ENCODE measurements around the gene GFM1. TPM values are rescaled to one million over a fixed set of nuclear protein-coding genes. Genes with fewer than 3 reads are reported as not detected.

The GFM1 gene
- total RNA-seq (2014; rRNA removed; shearing (Covaris generic)): 71.5 and 76.5 TPM in 2 replicates
- 45.9 and 69.0 TPM in 2 replicates for polyA plus RNA-seq (2015; cell fraction: cytosol; rRNA removed)
- 44.2 and 53.6 TPM in 2 replicates for polyA plus RNA-seq (2015; cell fraction: nucleus; rRNA removed)

DNA sequence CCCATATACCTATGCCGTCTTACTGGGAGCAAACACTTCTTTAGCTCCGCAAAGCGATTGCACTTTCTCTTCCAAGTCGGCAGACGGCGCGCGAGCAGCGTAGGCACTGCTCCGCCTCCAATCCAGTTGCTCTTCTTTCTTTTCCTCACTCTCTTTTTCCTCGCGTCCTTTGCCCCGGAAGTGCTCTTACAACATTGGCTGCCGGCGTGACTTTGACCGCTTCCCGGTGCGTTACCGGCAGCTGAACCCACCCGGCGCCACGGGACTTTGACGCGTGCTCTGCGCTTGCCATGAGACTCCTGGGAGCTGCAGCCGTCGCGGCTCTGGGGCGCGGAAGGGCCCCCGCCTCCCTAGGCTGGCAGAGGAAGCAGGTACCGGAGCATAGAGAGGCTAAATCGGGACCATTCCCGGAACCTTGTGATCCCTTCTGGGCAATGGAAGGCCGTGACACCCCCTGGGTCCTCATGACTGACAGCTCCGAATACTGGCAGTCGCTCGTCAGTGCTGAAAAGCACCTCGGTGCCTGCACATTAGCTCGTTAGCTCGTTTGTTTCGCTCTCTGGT is at the start of gene GFM1:
GFM1 (plus strand) TSS at position 183 of the 564 bp plus-strand sequence; CDS start at position 291, 108 bp downstream.
- peak; percentile 98 for DNase-seq (ENCODE audit: low read depth, low spot score)
- in situ Hi-C loops (cut with HindIII; ENCODE audit: low pct_unique_long_range_greater_than_20kb, low sequenced_read_pairs): no loop called here

DNA sequence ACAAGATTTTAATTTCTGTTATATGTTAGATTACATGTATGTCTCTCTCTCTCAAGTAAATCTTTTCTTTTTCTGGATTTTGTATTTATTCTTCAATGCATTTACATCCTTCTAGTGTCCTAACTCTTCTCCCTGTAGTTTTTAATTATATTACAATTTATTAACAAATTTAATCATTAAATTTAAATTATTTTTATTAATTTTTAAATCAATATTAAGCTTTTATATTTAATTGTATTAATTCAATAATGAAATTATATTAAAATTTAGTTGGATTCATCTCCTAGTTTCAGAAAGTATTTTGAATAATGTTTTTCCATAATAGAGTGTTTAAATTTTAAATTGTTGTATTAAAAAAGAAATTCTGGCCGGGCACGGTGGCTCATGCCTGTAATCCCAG is 43.5 kb upstream of the GFM1 start:
- in situ Hi-C loops (cut with HindIII; ENCODE audit: low pct_unique_long_range_greater_than_20kb, low sequenced_read_pairs): no loop called here

DNA sequence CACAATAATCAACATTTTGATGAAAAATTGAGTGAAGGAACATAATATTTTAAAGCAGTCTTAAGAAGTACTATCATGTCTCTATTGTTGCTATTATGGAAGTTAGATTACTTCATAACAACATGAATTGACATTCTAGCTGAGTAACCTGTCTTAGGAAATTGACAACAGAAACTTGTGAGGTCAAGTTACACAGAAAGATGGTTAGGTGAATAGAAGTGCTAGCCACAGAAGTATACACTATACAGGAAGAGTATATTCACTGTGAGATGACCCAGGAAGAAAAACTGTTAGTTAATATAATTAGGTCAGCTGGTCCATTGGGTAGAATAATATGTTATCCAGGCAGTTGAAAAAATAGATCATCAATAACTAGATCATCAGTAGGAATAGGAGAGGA is 42.1 kb upstream of the GFM1 start:
- in situ Hi-C loops (cut with HindIII; ENCODE audit: low pct_unique_long_range_greater_than_20kb, low sequenced_read_pairs): no loop called here
- no peak for DNase-seq (ENCODE audit: low read depth, low spot score)

More for the DNA sequence above, 43.5 kb upstream of the GFM1 start:
- no peak for DNase-seq (ENCODE audit: low read depth, low spot score)

DNA sequence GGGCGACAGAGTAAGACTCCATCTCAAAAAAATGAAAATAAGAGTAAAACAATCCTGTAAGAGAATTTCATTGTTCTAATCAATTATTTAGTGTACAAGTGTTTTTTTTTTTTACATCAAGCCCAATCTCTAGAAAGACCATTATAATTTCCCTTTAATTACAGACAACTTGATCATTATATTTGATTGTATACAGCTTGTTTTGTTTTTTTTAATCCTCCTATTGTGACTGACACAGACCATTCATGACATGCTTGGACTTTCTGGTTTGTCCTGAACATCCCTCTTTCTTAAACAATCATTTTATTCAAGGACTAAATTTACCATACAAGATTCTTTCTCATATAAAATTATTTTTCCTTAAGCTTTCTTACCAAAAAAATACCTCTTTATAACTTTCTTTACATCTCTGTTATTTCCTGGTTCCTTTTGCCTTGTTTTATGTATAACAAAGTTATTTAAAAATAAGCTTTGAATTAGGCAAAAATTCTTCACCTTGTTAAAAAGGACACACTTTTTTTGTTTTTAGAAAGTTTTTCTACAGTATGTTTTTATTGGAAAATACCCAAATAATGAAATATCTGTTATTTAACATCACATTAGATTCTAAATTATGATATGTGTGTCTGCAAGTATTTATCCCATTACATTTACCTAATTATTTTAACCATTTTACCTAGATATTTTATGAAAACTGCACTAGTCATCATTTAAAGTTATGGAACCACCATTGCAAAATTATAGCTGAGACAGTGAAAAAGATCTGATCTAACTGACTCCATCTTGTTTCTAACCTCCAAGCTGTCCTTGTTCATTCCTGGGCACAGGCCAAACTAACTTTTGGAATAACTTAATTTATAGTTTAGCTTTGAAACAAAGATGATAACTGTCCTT is 26.1 kb upstream of the GFM1 start:
- in situ Hi-C loops (cut with HindIII; ENCODE audit: low pct_unique_long_range_greater_than_20kb, low sequenced_read_pairs): no loop called here
- DNase-seq (ENCODE audit: low read depth, low spot score): no peak

DNA sequence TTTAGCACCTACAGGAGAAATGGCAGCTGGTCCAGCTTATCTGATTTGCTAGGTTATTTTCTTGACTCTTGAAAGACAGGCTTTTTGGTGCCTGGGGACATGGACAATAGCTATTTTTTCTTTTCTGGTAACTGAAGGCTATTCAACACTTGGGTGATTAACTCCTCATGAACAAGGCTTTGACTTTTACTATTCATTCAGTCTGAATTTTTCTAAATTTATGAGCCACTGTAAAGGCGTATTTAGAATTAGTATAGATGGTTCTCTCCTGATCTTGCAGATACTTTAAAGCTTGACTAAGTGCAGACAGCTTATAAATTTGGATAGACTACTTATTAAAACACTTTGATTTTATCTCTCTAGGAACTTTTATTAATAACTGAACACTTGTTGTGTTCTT is 18.4 kb upstream of the GFM1 start:
- in situ Hi-C loops (cut with HindIII; ENCODE audit: low pct_unique_long_range_greater_than_20kb, low sequenced_read_pairs): no loop called here

DNA sequence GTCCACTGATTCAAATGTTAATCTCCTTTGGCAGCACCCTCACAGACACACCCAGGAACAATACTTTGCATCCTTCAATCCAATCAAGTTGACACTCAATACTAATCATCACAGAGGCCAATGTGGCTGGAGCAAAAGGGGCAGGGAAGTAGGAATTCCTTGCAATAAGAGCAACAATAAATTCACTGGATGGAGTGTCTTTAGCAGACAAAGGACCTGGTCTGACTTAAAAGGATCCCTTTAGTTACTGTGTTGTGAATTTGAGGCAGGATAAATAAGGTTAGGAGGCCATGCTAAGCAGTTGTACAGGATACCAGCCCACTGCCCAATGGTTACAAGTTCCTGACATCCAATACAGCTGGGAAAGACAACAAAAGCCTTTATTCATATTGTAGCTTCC is 12.3 kb upstream of the GFM1 start:
- in situ Hi-C loops (cut with HindIII; ENCODE audit: low pct_unique_long_range_greater_than_20kb, low sequenced_read_pairs): no loop called here
- DNase-seq (ENCODE audit: low read depth, low spot score): no peak

More for the DNA sequence above, 18.4 kb upstream of the GFM1 start:
- DNase-seq (ENCODE audit: low read depth, low spot score): no peak

DNA sequence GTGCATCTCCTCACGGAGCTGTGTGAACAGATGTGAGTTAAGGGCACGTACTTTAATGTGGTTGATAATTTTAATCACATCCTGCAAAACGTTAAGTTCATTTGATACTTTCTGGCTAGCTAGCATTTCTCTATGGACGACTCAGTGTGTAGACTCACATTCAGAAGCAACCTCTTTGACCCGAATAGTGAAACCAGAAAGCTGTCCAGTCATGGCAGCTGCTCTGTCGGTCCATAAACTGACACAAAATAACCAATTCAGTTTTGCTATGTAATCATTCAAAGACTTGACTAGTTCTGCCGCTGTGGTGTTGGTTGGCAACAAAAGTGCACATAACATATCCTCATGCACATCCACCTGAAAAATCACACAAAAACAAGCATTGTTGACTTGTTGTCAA is 3.7 kb upstream of the GFM1 start:
- in situ Hi-C loops (cut with HindIII; ENCODE audit: low pct_unique_long_range_greater_than_20kb, low sequenced_read_pairs): no loop called here
- no peak for DNase-seq (ENCODE audit: low read depth, low spot score)

DNA sequence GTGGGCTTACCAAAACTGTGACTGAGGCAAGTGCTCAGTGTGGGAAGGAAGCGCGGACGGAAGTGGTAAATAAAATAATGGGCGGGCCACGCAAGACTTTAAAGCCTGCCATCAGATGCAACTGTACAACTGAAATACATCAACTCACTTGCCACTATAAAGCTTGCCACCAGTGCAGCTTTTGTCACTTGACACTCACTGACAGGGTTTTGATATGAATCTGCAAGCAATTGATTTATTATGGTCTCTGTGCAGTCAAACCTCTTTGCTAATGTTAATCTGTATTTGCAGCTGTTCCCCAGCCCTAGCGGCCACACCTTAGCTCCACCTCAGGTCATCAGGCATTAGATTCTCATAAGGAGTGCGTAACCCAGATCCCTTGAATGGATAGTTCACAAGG is 2.3 kb upstream of the GFM1 start:
- DNase-seq (ENCODE audit: low read depth, low spot score): no peak
- in situ Hi-C loops (cut with HindIII; ENCODE audit: low pct_unique_long_range_greater_than_20kb, low sequenced_read_pairs): no loop called here

DNA sequence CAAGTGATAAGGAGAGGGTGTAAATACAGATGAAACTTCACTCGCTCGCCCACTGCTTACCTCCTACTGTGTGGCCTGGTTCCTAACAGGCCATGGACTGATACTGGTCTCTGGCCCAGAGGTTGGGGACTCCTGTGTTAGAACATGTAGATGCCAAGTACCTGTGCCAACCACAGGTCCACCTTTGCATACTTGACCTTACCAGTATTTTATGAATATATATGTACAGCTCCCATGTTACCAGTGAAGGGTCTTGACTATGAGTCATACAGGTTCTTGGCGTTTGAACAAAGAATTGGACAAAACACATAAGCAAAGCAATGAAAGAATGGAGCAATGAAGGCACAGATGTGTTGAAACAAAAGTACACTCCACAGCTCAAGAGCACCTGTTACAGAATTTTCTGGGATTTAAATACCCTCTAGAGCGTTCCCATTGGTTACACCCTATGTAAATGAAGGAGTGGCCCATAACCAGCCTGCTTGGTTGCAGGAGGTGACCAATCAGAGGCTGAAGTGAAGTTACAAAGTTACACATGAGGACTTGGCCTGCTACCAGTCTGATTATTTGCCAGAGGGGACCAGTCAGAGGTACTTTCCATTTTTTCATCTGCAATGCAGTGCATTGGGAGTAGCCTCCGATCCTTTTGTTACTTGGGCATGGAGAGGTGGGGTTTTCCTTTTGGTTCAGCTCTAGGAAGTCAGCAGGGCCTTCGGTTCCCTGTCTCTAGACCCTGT is 1.7 kb upstream of the GFM1 start:
- in situ Hi-C loops (cut with HindIII; ENCODE audit: low pct_unique_long_range_greater_than_20kb, low sequenced_read_pairs): no loop called here
- no peak for DNase-seq (ENCODE audit: low read depth, low spot score)

DNA sequence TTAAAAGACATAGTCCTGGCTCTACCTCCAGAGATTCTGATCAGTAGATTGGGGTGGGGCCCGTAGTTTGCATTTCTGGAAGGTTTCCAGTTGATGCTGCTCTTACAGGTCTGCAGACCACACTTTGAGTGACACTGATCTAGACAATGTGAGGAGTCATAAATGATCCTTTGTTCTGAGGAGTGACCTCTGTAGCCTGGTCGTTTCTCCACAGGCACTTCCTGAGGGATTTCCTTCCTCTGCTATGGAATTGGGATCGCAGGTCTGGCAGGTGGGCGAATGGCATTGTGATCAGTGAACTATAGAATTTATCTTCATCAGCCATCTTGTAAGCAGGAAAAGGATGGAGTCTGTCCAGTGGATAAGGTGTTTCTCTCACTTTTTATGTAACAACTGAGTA is 5.5 kb downstream of the GFM1 start:
- no peak for DNase-seq (ENCODE audit: low read depth, low spot score)
- in situ Hi-C loops (cut with HindIII; ENCODE audit: low pct_unique_long_range_greater_than_20kb, low sequenced_read_pairs): no loop called here

DNA sequence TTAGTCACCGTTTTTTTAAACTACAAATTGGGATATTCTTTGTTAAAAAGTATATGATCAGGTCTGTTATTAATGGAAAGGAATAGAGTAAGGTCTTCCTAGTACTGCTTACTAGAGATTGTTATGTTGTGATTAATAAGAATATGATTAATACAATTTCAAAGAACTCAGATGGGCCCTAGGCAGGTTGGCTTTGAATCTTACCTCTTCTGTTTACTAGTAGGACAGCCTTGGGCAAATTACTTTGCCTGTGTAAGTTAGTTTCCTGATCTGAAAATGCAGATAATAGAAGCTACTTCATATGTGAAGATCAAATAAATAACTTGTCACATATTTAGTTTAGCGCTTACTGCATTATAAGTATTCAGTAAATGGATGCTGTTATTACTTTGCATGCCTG is 6.9 kb downstream of the GFM1 start:
- DNase-seq (ENCODE audit: low read depth, low spot score): no peak
- in situ Hi-C loops (cut with HindIII; ENCODE audit: low pct_unique_long_range_greater_than_20kb, low sequenced_read_pairs): no loop called here

DNA sequence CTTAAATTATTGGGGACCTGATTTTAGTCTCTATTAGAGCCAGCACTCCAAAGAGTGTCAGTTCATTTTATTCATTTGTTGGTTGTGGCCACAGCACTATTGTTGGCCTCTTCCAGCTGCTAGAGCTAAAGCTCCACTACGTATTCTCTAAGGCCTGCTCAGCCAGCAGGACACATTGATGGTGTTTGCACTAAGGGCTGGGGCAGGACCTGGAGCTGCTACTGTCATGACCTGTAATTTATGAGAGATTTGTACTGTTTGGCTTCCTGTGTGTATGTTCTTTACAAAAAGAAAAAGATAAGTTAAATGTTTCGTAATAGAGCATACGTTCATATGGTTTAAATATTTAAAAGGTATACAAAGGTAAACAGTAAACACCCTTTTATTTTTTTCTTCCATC is 8.1 kb downstream of the GFM1 start:
- DNase-seq (ENCODE audit: low read depth, low spot score): no peak
- in situ Hi-C loops (cut with HindIII; ENCODE audit: low pct_unique_long_range_greater_than_20kb, low sequenced_read_pairs): no loop called here

DNA sequence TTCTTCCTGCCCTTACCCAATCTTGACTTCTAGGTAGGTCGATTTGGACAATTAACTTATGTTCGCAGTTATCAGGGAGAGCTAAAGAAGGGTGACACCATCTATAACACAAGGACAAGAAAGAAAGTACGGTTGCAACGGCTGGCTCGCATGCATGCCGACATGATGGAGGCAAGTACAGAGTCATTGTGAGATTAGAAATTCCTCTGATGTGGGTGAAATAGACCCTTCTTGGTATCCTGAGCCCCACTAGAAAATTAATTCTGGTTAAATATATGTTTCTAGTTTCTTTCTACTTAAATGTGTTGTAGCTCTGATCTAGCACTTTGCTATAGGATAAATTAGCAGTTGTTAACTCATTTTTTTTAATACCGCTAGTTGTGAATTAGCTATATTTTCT is 14.6 kb downstream of the GFM1 start:
- in situ Hi-C loops (cut with HindIII; ENCODE audit: low pct_unique_long_range_greater_than_20kb, low sequenced_read_pairs): no loop called here
- no peak for DNase-seq (ENCODE audit: low read depth, low spot score)

DNA sequence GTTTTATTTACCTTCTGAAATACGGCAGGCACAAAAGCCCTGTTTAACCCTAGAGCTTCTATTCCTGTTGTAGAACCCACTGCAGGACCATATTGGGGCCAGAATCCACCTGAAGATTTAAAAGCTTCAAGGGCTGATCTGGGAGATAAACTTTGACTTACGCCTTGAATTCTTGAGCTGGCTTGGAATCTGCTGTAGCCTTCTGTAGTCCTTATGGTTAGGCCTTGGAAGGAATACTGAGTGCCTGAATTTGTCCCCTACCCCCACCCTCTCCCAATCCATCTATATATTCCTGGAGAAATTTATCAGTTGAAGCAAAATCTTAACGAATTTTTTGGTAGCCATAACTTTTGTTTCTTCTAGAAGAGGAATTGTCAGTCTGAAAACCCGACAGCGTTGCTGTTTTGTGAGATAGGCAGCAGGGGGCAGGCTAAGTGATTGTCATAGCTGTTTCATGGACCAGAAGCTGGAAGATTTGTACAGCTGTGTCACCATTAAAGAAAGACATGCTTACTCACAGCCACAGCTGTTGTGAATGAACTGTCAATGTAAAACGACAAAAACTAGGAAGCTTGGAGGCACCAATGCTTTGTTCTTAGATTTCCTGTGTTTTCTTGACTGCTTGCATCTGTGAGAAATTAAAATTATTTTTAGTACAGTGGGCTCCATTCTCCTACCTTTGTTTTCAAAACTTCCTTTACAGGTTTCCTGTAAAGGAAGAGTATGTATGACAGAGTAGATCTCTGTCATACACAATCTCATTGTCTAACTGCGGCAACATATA is 15.3 kb downstream of the GFM1 start:
- DNase-seq (ENCODE audit: low read depth, low spot score): peak; percentile 77
- in situ Hi-C loops (cut with HindIII; ENCODE audit: low pct_unique_long_range_greater_than_20kb, low sequenced_read_pairs): no loop called here

DNA sequence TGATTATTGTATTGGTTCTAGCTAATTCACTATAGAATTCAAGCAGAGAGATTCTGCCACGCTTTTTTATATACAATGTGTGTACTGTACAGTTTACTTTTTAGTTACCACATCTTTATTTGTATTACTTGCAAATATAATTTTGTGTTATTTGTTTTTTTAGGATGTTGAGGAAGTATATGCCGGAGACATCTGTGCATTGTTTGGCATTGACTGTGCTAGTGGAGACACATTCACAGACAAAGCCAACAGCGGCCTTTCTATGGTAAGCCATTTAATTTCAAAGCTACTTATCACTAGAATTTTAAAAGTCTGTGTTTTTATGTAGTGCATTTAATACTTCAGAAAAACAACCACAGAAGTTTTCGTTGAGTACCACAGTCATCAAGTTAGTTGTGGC is 16.4 kb downstream of the GFM1 start:
- DNase-seq (ENCODE audit: low read depth, low spot score): no peak
- in situ Hi-C loops (cut with HindIII; ENCODE audit: low pct_unique_long_range_greater_than_20kb, low sequenced_read_pairs): no loop called here

DNA sequence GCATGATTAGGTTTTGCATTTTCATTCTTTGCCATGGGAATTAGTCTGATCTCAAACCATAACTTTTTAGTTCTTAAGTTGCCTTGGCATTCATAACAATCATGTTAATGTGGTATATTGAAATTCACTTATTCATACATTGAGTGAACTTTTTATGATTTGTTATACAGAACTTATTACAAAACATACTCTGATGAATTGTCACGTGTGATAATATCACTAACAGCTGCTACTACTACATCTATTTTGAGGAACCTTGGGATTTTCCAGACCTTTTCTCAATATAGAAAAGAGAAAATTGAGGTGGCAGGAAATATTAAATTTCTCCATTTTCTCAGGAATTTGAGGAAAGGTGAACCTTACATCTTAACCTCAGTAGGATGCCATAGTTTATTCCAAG is 18.9 kb downstream of the GFM1 start:
- in situ Hi-C loops (cut with HindIII; ENCODE audit: low pct_unique_long_range_greater_than_20kb, low sequenced_read_pairs): no loop called here
- DNase-seq (ENCODE audit: low read depth, low spot score): no peak

DNA sequence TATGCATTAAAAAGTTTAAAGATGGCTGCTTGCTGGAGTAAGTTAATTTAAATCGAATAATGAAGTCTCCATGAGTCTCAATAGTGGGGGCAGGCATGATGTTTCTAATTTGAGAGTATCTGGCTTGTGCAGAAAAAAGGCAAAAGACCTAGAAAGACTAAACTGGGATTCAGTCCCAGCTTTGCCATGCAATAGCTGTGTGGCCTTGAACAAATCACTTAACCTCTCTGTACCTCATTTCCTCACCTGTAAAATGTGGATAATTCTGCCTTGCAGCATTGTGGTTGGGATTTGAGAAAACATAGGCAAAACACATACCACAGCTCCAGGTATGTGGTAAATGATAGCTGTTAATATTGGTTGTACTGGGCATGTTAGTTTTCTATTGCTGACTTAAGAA is 19.5 kb downstream of the GFM1 start:
- in situ Hi-C loops (cut with HindIII; ENCODE audit: low pct_unique_long_range_greater_than_20kb, low sequenced_read_pairs): no loop called here

DNA sequence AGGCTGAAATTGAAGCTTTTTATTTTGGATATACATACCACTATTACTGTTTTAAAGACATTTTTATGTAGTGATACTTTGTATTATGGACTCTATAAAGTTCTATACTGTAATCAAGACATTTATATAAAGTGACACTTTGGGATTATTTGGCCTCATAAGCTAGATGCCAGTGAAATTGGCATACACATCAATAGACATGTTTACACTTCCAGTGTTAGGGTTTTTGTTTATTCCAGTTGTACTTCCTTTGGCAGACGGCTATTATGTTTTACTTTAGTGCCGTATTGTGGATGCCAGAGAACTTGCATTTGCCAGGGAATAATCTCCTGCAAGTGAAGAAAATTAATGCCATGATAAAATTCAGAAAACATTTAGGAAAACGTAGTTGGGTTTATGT is 22.1 kb downstream of the GFM1 start:
- in situ Hi-C loops (cut with HindIII; ENCODE audit: low pct_unique_long_range_greater_than_20kb, low sequenced_read_pairs): no loop called here

More for the DNA sequence above, 19.5 kb downstream of the GFM1 start:
- no peak for DNase-seq (ENCODE audit: low read depth, low spot score)

More for the DNA sequence above, 22.1 kb downstream of the GFM1 start:
- DNase-seq (ENCODE audit: low read depth, low spot score): no peak

Measured in SK-MEL-5 (cell line).